GM23248 (cell line): Measurements from ENCODE around the gene GPA33. TPM values are rescaled to one million over a fixed set of nuclear protein-coding genes. Genes with fewer than 3 reads are reported as not detected.
A peak's percentile ranks its signal among the peaks of the same experiment; 100 is the strongest.

ENCODE experiments used
- DNase-seq: peaks from one replicate; pipeline ENCODE4 v3.0.0-alpha.2; 2015
- H2AFZ ChIP-seq: fragments of 200-600 bp; sonication (generic); 2 replicates; pipeline ENCODE4 v1.6.1; 2016; ENCODE audit warnings: antibody characterized with exemption
- H3F3A ChIP-seq: fragments of 200-600 bp; sonication (generic); 2 replicates; pipeline ENCODE4 v1.6.1; 2016; ENCODE audit warnings: mild to moderate bottlenecking, antibody characterized with exemption, mixed run types; ENCODE audit not compliant: insufficient read depth
- H3K27ac ChIP-seq: fragments of 200-600 bp; sonication (generic); 2 replicates; pipeline ENCODE4 v1.5.1; 2016; ENCODE audit warnings: mild to moderate bottlenecking
- H3K27me3 ChIP-seq: fragments of 200-600 bp; sonication (generic); replicated peaks from 2 replicates; pipeline ENCODE4 v1.6.1; 2016; ENCODE audit warnings: mild to moderate bottlenecking; ENCODE audit not compliant: insufficient read depth
- H3K36me3 ChIP-seq: fragments of 200-600 bp; sonication (generic); 2 replicates; pipeline ENCODE4 v1.6.1; 2016; ENCODE audit warnings: low read depth, mild to moderate bottlenecking
- H3K4me1 ChIP-seq: fragments of 200-600 bp; sonication (generic); 2 replicates; pipeline ENCODE4 v1.6.1; 2016; ENCODE audit warnings: mild to moderate bottlenecking; ENCODE audit not compliant: insufficient read depth
- H3K4me2 ChIP-seq: fragments of 200-600 bp; sonication (generic); one replicate; pipeline ENCODE4 v1.6.1; 2016; ENCODE audit warnings: mild to moderate bottlenecking; ENCODE audit not compliant: unreplicated experiment
- H3K4me3 ChIP-seq: fragments of 200-600 bp; sonication (generic); 2 replicates; pipeline ENCODE4 v1.5.1; 2016; ENCODE audit warnings: mild to moderate bottlenecking
- H3K79me2 ChIP-seq: fragments of 200-600 bp; sonication (generic); 2 replicates; pipeline ENCODE4 v1.6.1; 2016; ENCODE audit warnings: mild to moderate bottlenecking; ENCODE audit not compliant: insufficient read depth
- H3K9ac ChIP-seq: fragments of 200-600 bp; sonication (generic); 2 replicates; pipeline ENCODE4 v1.6.1; 2016; ENCODE audit warnings: mild to moderate bottlenecking
- H3K9me2 ChIP-seq: fragments of 200-600 bp; sonication (generic); 2 replicates; pipeline ENCODE4 v1.6.1; 2016; ENCODE audit warnings: mixed run types, mild to moderate bottlenecking, moderate library complexity; ENCODE audit not compliant: insufficient read depth
- H3K9me3 ChIP-seq: fragments of 200-600 bp; sonication (generic); one replicate; pipeline ENCODE4 v1.6.1; 2017; ENCODE audit warnings: low read depth
- H4K20me1 ChIP-seq: fragments of 200-600 bp; sonication (generic); 2 replicates; pipeline ENCODE4 v1.6.0; 2016; ENCODE audit not compliant: insufficient read depth
- EZH2 ChIP-seq: fragments of 200-600 bp; sonication (generic); IDR thresholded peaks from 2 replicates; pipeline ENCODE4 v1.6.1; 2018; ENCODE audit warnings: antibody characterized with exemption, mild to moderate bottlenecking; ENCODE audit not compliant: insufficient read depth, poor library complexity, severe bottlenecking
- EZH2phosphoT487 ChIP-seq: fragments of 200-600 bp; sonication (generic); IDR thresholded peaks from 2 replicates; pipeline ENCODE4 v1.6.1; 2018; ENCODE audit warnings: antibody characterized with exemption, moderate library complexity, mild to moderate bottlenecking, low read depth; ENCODE audit not compliant: insufficient read depth
- WGBS, 2 experiments: methylation state at CpG; one replicate each; pipeline ENCODE4 v1.1.6; 2015 to 2017; ENCODE audit warnings: low lambda C conversion rate in 2 of 2, low coverage in 1 of 2; ENCODE audit errors: missing lambda C conversion rate in 2 of 2; 5-methylcytosine and 5-hydroxymethylcytosine counted together
- in situ Hi-C: fragments of 300-500 bp; cut with MboI; formaldehyde crosslinking; loops from 2 replicates; pipeline ENCODE4 v1.15.0; 2020
- polyA plus RNA-seq: library from polyadenylated mRNA; unstranded; fragments of >200 nt; fragmentation: Nextera tagmentation; extraction: Ambion mirVana; gene quantifications from 2 replicates; pipeline ENCODE4 v1.2.1, GENCODE V29; 2016
- total RNA-seq: library from RNA; depleted of rRNA; stranded (reverse); fragments of >200 nt; shearing (Covaris generic); gene quantifications from 2 replicates; pipeline ENCODE4 v1.2.3, GENCODE V29; 2014

The GPA33 gene
- total and polyA plus RNA-seq, 2 experiments from 2014 or later = not detected

- peak; percentile 55 for DNase-seq
- Histone ChIP-seq H4K20me1 (no peaks in the 10 kb centered on the region), H3K27me3 (no peaks in the 10 kb centered on the region), H3K9me3 (no peaks in the 10 kb centered on the region), H3K4me3 (peak overlapping the region; percentile 35; the same call in 1 of the 2 replicates), H3K4me1 (no peaks in the 10 kb centered on the region), H2AFZ (peak overlapping the region; percentile 95), H3F3A (no peaks in the 10 kb centered on the region), H3K36me3 (no peaks in the 10 kb centered on the region), H3K27ac (no peak overlapping the region), H3K79me2 (no peaks in the 10 kb centered on the region), H3K9me2 (no peaks in the 10 kb centered on the region), H3K9ac (no peak overlapping the region; the same call in 1 of the 2 replicates), H3K4me2 (peak overlapping the region; percentile 75)
- no peak for TF ChIP-seq EZH2phosphoT487
- TF ChIP-seq EZH2 = no peak
- WGBS, 2 experiments = 9 to 12% methylated on average over 14 to 17 of the region's 17 CpGs
- in situ Hi-C loops = no loop called here
Measured at GRCh38 chr1:167059045-167059808, 30.9 kb downstream of the GPA33 start.

- WGBS, 2 experiments = 48 to 57% methylated on average over 6 of the region's 6 CpGs
- Histone ChIP-seq H3K27me3 (no peaks in the 10 kb centered on the region), H3K27ac (no peak overlapping the region), H3K4me3 (no peak overlapping the region), H3K4me1 (no peaks in the 10 kb centered on the region), H3K9me2 (no peaks in the 10 kb centered on the region), H2AFZ (no peak overlapping the region), H3K4me2 (no peak overlapping the region), H3K79me2 (no peaks in the 10 kb centered on the region), H3K9ac (no peak overlapping the region), H3F3A (no peaks in the 10 kb centered on the region), H3K9me3 (no peaks in the 10 kb centered on the region), H3K36me3 (no peaks in the 10 kb centered on the region), H4K20me1 (no peaks in the 10 kb centered on the region)
- DNase-seq = peak; percentile 29
- TF ChIP-seq EZH2 = no peak
- no peak for TF ChIP-seq EZH2phosphoT487
- in situ Hi-C loops = no loop called here
Measured at GRCh38 chr1:167057241-167057688, 32.9 kb downstream of the GPA33 start.

- 48 to 57% methylated on average over 5 to 10 of the region's 10 CpGs for WGBS, 2 experiments
- Histone ChIP-seq H3K27me3 (no peaks in the 10 kb centered on the region), H3K79me2 (no peaks in the 10 kb centered on the region), H3K9ac (no peak overlapping the region), H3K4me2 (no peak overlapping the region), H3K36me3 (no peaks in the 10 kb centered on the region), H3K27ac (no peak overlapping the region), H4K20me1 (no peaks in the 10 kb centered on the region), H3K9me2 (no peaks in the 10 kb centered on the region), H3K9me3 (no peaks in the 10 kb centered on the region), H3K4me3 (no peak overlapping the region), H2AFZ (no peak overlapping the region), H3F3A (no peaks in the 10 kb centered on the region), H3K4me1 (no peaks in the 10 kb centered on the region)
- in situ Hi-C loops = no loop called here
- DNase-seq = no peak
- TF ChIP-seq EZH2phosphoT487 = no peak
- TF ChIP-seq EZH2 = no peak
Measured at GRCh38 chr1:167056529-167057231, 33.5 kb downstream of the GPA33 start.

- no peak for DNase-seq
Measured at GRCh38 chr1:167054946-167055630, 35.1 kb downstream of the GPA33 start.

More at GRCh38 chr1:167054946-167055630, 35.1 kb downstream of the GPA33 start:
- H3K4me1 ChIP-seq = no peaks in the 10 kb centered on the region
- no peak overlapping the region for H3K9ac ChIP-seq
- H3K79me2 ChIP-seq = no peaks in the 10 kb centered on the region
- in situ Hi-C loops = no loop called here
- no peak overlapping the region for H2AFZ ChIP-seq
- H3K27me3 ChIP-seq = no peaks in the 10 kb centered on the region; the same call in 1 of the 2 replicates
- H3K4me2 ChIP-seq = no peak overlapping the region
- no peaks in the 10 kb centered on the region for H3K36me3 ChIP-seq
- H3K27ac ChIP-seq = no peak overlapping the region
- no peaks in the 10 kb centered on the region for H3K9me3 ChIP-seq
- TF ChIP-seq EZH2 (no peak), EZH2phosphoT487 (no peak)
- no peaks in the 10 kb centered on the region for H3F3A ChIP-seq
- no peaks in the 10 kb centered on the region for H3K9me2 ChIP-seq
- no peaks in the 10 kb centered on the region for H4K20me1 ChIP-seq
- H3K4me3 ChIP-seq = no peak overlapping the region
- WGBS, 2 experiments = 40 to 52% methylated on average over 14 of the region's 14 CpGs
